IMR-90 (cell line): ENCODE results near the gene TP73. TPM values are rescaled to one million over a fixed set of nuclear protein-coding genes. Genes with fewer than 3 reads are reported as not detected.

Source experiments
- ATAC-seq: fragments of 200-7000 bp; cut with Tn5 transposase; 2 replicates; pipeline ENCODE4 v1.9.1; 2020; ENCODE audit warnings: low read depth, mild to moderate bottlenecking, moderate library complexity
- BruUV-seq: library from RNA; stranded (reverse); fragments of 400-500 nt; replicated peaks from 2 replicates; lab custom pipeline; 2021; lab: Mats Ljungman, UMichigan
- CTCF ChIA-PET: fragments of 300-600 bp; formaldehyde crosslinking; extraction: SDS; loops from one replicate; lab custom pipeline; 2021; ENCODE audit warnings: antibody characterized with exemption; lab: Yijun Ruan, JAX
- POLR2A ChIA-PET: fragments of 300-600 bp; sonication (Branson Sonifier 250); formaldehyde crosslinking; loops from one replicate; lab custom pipeline; 2022; ENCODE audit warnings: antibody characterized with exemption; ENCODE audit not compliant: unreplicated experiment; lab: Charles Lee
- DNase-seq: peaks from one replicate; pipeline ENCODE4 v3.0.0; 2013
- H2AFZ ChIP-seq: replicated peaks from 2 replicates; pipeline ENCODE3; 2013; ENCODE audit warnings: low read length, mild to moderate bottlenecking; ENCODE audit not compliant: poor library complexity
- H2AK5ac ChIP-seq: 2 replicates; pipeline ENCODE4 v1.6.1; 2013; ENCODE audit warnings: low read depth, low read length, inconsistent platforms
- H2AK9ac ChIP-seq: replicated peaks from 2 replicates; pipeline ENCODE3; 2013; ENCODE audit warnings: mild to moderate bottlenecking, low read depth, low read length, moderate library complexity; ENCODE audit not compliant: poor library complexity
- H2BK120ac ChIP-seq: 2 replicates; pipeline ENCODE4 v1.6.1; 2013; ENCODE audit warnings: low read depth, low read length, inconsistent platforms
- H2BK15ac ChIP-seq: 3 replicates; pipeline ENCODE4 v1.6.1; 2013; ENCODE audit warnings: low read depth, low read length, inconsistent platforms
- H2BK20ac ChIP-seq: 2 replicates; pipeline ENCODE4 v1.6.1; 2013; ENCODE audit warnings: low read depth, mild to moderate bottlenecking, inconsistent platforms, low read length, moderate library complexity
- H2BK5ac ChIP-seq: 2 replicates; pipeline ENCODE4 v1.6.1; 2013; ENCODE audit warnings: mild to moderate bottlenecking, low read depth, low read length, inconsistent platforms; ENCODE audit not compliant: poor library complexity, severe bottlenecking
- H3K14ac ChIP-seq: replicated peaks from 2 replicates; pipeline ENCODE4 v1.6.1; 2013; ENCODE audit warnings: low read depth, low read length, inconsistent platforms
- H3K18ac ChIP-seq: 2 replicates; pipeline ENCODE4 v1.6.1; 2013; ENCODE audit warnings: low read depth, low read length, control low read depth
- H3K23ac ChIP-seq: 2 replicates; pipeline ENCODE4 v1.6.1; 2013; ENCODE audit warnings: low read depth, low read length, inconsistent platforms
- H3K27ac ChIP-seq: 2 replicates; pipeline ENCODE4 v1.5.1; 2013; ENCODE audit warnings: mild to moderate bottlenecking, control low read depth, low read length; ENCODE audit not compliant: insufficient read depth
- H3K27me3 ChIP-seq: 2 replicates; pipeline ENCODE4 v1.6.1; 2013; ENCODE audit warnings: low read length; ENCODE audit not compliant: control insufficient read depth, insufficient read depth
- H3K36me3 ChIP-seq: 2 replicates; pipeline ENCODE4 v1.6.1; 2013; ENCODE audit warnings: low read length, mixed read lengths; ENCODE audit not compliant: control insufficient read depth, insufficient read depth
- H3K4ac ChIP-seq: 2 replicates; pipeline ENCODE4 v1.6.1; 2013; ENCODE audit warnings: low read depth, low read length, inconsistent platforms
- H3K4me1 ChIP-seq: 2 replicates; pipeline ENCODE4 v1.6.1; 2013; ENCODE audit warnings: low read length, mixed read lengths; ENCODE audit not compliant: control insufficient read depth, insufficient read depth
- H3K4me2 ChIP-seq: 2 replicates; pipeline ENCODE4 v1.6.1; 2013; ENCODE audit warnings: low read depth, mild to moderate bottlenecking, control low read depth, low read length, moderate library complexity
- H3K4me3 ChIP-seq: 2 replicates; pipeline ENCODE4 v1.5.1; 2013; ENCODE audit warnings: low read depth, mild to moderate bottlenecking, control low read depth, low read length, moderate library complexity; ENCODE audit not compliant: insufficient read depth
- H3K56ac ChIP-seq: 2 replicates; pipeline ENCODE4 v1.6.1; 2013; ENCODE audit warnings: low read length, inconsistent platforms; ENCODE audit not compliant: insufficient read depth; ENCODE audit errors: extremely low read depth
- H3K79me1 ChIP-seq, 2 experiments: 2 replicates each; pipeline ENCODE4 v1.6.1; 2013; ENCODE audit warnings: low read length in 2 of 2, inconsistent platforms in 1 of 2, low read depth in 1 of 2
- H3K9ac ChIP-seq: 2 replicates; pipeline ENCODE4 v1.6.1; 2013; ENCODE audit warnings: low read depth, low read length, control low read depth
- H3K9me1 ChIP-seq: 2 replicates; pipeline ENCODE4 v1.6.1; 2013; ENCODE audit warnings: low read length, inconsistent platforms; ENCODE audit not compliant: insufficient read depth
- H3K9me3 ChIP-seq: 2 replicates; pipeline ENCODE4 v1.6.1; 2013; ENCODE audit warnings: low read length; ENCODE audit not compliant: control insufficient read depth, insufficient read depth
- H4K20me1 ChIP-seq: 2 replicates; pipeline ENCODE4 v1.6.1; 2013; ENCODE audit warnings: low read length, inconsistent platforms; ENCODE audit not compliant: insufficient read depth
- H4K5ac ChIP-seq: 2 replicates; pipeline ENCODE4 v1.6.1; 2013; ENCODE audit warnings: mild to moderate bottlenecking, low read depth, low read length, control low read depth
- H4K8ac ChIP-seq, 2 experiments: 2 replicates each; pipeline ENCODE4 v1.6.1; 2013; ENCODE audit warnings: low read depth in 2 of 2, low read length in 2 of 2, control low read depth in 1 of 2, inconsistent platforms in 1 of 2
- H4K91ac ChIP-seq: 2 replicates; pipeline ENCODE4 v1.6.1; 2013; ENCODE audit warnings: low read depth, low read length, inconsistent platforms; ENCODE audit not compliant: insufficient read depth
- BHLHE40 ChIP-seq: fragments of 150-350 bp; IDR thresholded peaks from 2 replicates; pipeline ENCODE4 v1.6.1; 2016; ENCODE audit warnings: mild to moderate bottlenecking, low read depth, low read length
- CHD1 ChIP-seq: IDR thresholded peaks from 2 replicates; pipeline ENCODE4 v1.6.1; 2012; ENCODE audit warnings: low read depth, low read length, improper control_type of control experiment
- FOS ChIP-seq: fragments of 150-350 bp; IDR thresholded peaks from 2 replicates; pipeline ENCODE4 v1.6.1; 2016; ENCODE audit warnings: low read depth, low read length
- MAFK ChIP-seq: IDR thresholded peaks from 2 replicates; pipeline ENCODE4 v1.6.1; 2012; ENCODE audit warnings: low read depth, low read length, improper control_type of control experiment
- MXI1 ChIP-seq: IDR thresholded peaks from 2 replicates; pipeline ENCODE4 v1.6.1; 2012; ENCODE audit warnings: low read depth, mild to moderate bottlenecking, low read length, moderate library complexity, borderline replicate concordance
- NFE2L2 ChIP-seq: fragments of 150-350 bp; IDR thresholded peaks from 2 replicates; pipeline ENCODE4 v1.6.1; 2016; ENCODE audit warnings: low read depth, mild to moderate bottlenecking, low read length
- POLR2A ChIP-seq: IDR thresholded peaks from 2 replicates; pipeline ENCODE4 v1.6.1; 2012; ENCODE audit warnings: mild to moderate bottlenecking, low read depth, low read length
- RAD21 ChIP-seq: IDR thresholded peaks from 2 replicates; pipeline ENCODE4 v1.6.1; 2012; ENCODE audit warnings: low read length, improper control_type of control experiment
- RCOR1 ChIP-seq: IDR thresholded peaks from 2 replicates; pipeline ENCODE4 v1.6.1; 2012; ENCODE audit warnings: mild to moderate bottlenecking, low read length, improper control_type of control experiment; ENCODE audit not compliant: insufficient replicate concordance
- RFX5 ChIP-seq: IDR thresholded peaks from 2 replicates; pipeline ENCODE4 v1.8.0; 2012; ENCODE audit warnings: low read depth, mild to moderate bottlenecking, low read length, moderate library complexity
- SMC3 ChIP-seq: fragments of 150-350 bp; IDR thresholded peaks from 2 replicates; pipeline ENCODE4 v1.6.1; 2016; ENCODE audit warnings: low read depth, mild to moderate bottlenecking, antibody characterized with exemption, low read length, moderate library complexity
- WGBS, 2 experiments: methylation state at CpG; one replicate each; pipeline versions ENCODE4 v1.1.5 to v1.1.7; 2013; ENCODE audit warnings: missing lambda C conversion rate in 2 of 2; ENCODE audit not compliant: insufficient read length in 1 of 2; ENCODE audit errors: extremely low coverage in 2 of 2; 5-methylcytosine and 5-hydroxymethylcytosine counted together
- dilution Hi-C: fragments of 300-500 bp; cut with HindIII; formaldehyde crosslinking; loops from one replicate; pipeline ENCODE4 v1.14.3; 2018; ENCODE audit warnings: low sequenced_read_pairs; ENCODE audit not compliant: unreplicated experiment
- in situ Hi-C: fragments of 300-500 bp; cut with MboI; formaldehyde crosslinking; loops from 3 replicates; pipeline ENCODE4 v1.14.3; 2019; ENCODE audit warnings: low sequenced_read_pairs, inconsistent platforms, mixed read lengths
- intact Hi-C: fragments of 100-400 bp; cut with micrococcal nuclease; formaldehyde crosslinking; loops from 2 replicates; pipeline ENCODE4 v1.10.0; 2022
- polyA plus RNA-seq, 3 experiments: library from polyadenylated mRNA; depleted of rRNA; stranded (reverse); fragments of >200 nt; gene quantifications; 2 replicates each; pipeline ENCODE4 v1.2.3, GENCODE V29; 2012; ENCODE audit warnings: low replicate concordance in 1 of 3
- total RNA-seq: library from RNA; depleted of rRNA; stranded (reverse); fragments of >200 nt; gene quantifications from 2 replicates; pipeline ENCODE4 v1.2.3, GENCODE V29; 2012
- TF ChIP-seq, protein P1 (sequence below): fragments of 150-350 bp; IDR thresholded peaks from 2 replicates; pipeline ENCODE4 v1.6.1; 2016; ENCODE audit warnings: low read depth, mild to moderate bottlenecking, low read length, moderate library complexity, borderline replicate concordance
- TF ChIP-seq, protein P2 (sequence below): conservative IDR thresholded peaks from 2 replicates; pipeline ENCODE4 v1.5.1; 2012; ENCODE audit warnings: mild to moderate bottlenecking, low read depth, low read length, improper control_type of control experiment
- TF ChIP-seq, protein P3 (sequence below): fragments of 150-350 bp; IDR thresholded peaks from 2 replicates; pipeline ENCODE4 v1.6.1; 2017; ENCODE audit warnings: mild to moderate bottlenecking, antibody characterized with exemption, low read length, low read depth

The TP73 gene
- total and polyA plus RNA-seq, 2 of the 4 experiments (the other 2 are of a cell fraction): not detected

DNA sequence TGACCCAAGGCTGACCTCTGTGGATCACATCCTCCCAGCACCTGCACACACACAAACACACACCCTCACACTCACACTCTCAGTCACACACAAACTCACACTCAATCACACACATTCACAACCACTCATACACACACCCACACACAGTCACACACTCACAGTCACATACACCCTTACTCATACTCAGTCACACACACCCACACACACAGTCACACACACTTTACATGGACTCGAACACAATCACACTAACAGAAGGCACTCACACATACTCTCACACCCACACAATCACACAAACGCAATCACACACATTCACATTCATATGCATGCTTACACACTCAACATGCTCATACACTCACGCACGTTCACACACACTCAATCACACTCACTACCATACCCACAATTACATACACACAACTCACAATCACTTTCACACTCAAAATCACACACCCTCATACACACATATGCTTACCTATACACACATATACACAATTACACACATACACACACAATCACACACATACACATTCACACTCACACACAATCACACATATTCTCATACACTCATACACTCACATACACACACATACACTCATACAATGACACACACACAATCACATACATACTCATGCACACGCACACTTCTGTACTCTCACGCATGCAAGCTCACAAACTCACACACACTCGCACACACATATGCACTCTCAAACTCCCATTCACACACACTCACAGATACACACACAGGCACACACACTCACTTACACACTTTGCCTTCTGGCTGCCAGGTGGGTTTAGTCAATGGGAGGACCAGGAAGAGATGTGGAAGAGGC lies 47.1 kb upstream of the TP73 start:
- H3K9ac ChIP-seq: no peak overlapping the region
- H3K4me3 ChIP-seq: no peak overlapping the region
- H3K18ac ChIP-seq: no peak overlapping the region
- no peak for TF ChIP-seq RCOR1
- TF ChIP-seq, protein P1, sequence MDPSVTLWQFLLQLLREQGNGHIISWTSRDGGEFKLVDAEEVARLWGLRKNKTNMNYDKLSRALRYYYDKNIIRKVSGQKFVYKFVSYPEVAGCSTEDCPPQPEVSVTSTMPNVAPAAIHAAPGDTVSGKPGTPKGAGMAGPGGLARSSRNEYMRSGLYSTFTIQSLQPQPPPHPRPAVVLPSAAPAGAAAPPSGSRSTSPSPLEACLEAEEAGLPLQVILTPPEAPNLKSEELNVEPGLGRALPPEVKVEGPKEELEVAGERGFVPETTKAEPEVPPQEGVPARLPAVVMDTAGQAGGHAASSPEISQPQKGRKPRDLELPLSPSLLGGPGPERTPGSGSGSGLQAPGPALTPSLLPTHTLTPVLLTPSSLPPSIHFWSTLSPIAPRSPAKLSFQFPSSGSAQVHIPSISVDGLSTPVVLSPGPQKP: no peak
- TF ChIP-seq POLR2A: no peak
- no peak for TF ChIP-seq MXI1
- TF ChIP-seq CHD1: no peak
- no peak for TF ChIP-seq NFE2L2
- no peak for TF ChIP-seq RAD21
- TF ChIP-seq MAFK: no peak
- TF ChIP-seq, protein P2, sequence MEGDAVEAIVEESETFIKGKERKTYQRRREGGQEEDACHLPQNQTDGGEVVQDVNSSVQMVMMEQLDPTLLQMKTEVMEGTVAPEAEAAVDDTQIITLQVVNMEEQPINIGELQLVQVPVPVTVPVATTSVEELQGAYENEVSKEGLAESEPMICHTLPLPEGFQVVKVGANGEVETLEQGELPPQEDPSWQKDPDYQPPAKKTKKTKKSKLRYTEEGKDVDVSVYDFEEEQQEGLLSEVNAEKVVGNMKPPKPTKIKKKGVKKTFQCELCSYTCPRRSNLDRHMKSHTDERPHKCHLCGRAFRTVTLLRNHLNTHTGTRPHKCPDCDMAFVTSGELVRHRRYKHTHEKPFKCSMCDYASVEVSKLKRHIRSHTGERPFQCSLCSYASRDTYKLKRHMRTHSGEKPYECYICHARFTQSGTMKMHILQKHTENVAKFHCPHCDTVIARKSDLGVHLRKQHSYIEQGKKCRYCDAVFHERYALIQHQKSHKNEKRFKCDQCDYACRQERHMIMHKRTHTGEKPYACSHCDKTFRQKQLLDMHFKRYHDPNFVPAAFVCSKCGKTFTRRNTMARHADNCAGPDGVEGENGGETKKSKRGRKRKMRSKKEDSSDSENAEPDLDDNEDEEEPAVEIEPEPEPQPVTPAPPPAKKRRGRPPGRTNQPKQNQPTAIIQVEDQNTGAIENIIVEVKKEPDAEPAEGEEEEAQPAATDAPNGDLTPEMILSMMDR: no peak
- no peak for TF ChIP-seq RFX5
- no peak for TF ChIP-seq SMC3
- no peak for TF ChIP-seq FOS
- no peak for TF ChIP-seq BHLHE40
- TF ChIP-seq, protein P3, sequence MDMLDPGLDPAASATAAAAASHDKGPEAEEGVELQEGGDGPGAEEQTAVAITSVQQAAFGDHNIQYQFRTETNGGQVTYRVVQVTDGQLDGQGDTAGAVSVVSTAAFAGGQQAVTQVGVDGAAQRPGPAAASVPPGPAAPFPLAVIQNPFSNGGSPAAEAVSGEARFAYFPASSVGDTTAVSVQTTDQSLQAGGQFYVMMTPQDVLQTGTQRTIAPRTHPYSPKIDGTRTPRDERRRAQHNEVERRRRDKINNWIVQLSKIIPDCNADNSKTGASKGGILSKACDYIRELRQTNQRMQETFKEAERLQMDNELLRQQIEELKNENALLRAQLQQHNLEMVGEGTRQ: no peak
- DNase-seq (no peak), ATAC-seq (no peak)
- no peak overlapping the region for H4K91ac ChIP-seq
- H3K4me1 ChIP-seq: no peaks in the 10 kb centered on the region
- no peak overlapping the region for H3K23ac ChIP-seq
- H4K20me1 ChIP-seq: no peaks in the 10 kb centered on the region
- H2BK120ac ChIP-seq: no peak overlapping the region
- dilution Hi-C loops (no loop called here), intact Hi-C loops (no loop called here), in situ Hi-C loops (no loop called here)
- H2BK5ac ChIP-seq: peak overlapping the region; percentile 16
- BruUV-seq: no TSS peak
- H2BK15ac ChIP-seq: no peak overlapping the region
- CTCF ChIA-PET: no interaction called here
- H3K4me2 ChIP-seq: no peak overlapping the region
- WGBS, 2 experiments: 86 to 100% methylated on average over 1 to 7 of the region's 7 CpGs
- peaks cover 18% of the 10 kb centered on the region; the same call in 1 of the 2 replicates for H3K27me3 ChIP-seq
- no peak overlapping the region for H3K4ac ChIP-seq
- H4K5ac ChIP-seq: no peak overlapping the region
- H2BK20ac ChIP-seq: no peak overlapping the region
- H2AK5ac ChIP-seq: no peak overlapping the region
- no peaks in the 10 kb centered on the region for H3K9me3 ChIP-seq
- H2AFZ ChIP-seq: no peak overlapping the region
- no peaks in the 10 kb centered on the region for H3K36me3 ChIP-seq
- H3K27ac ChIP-seq: no peak overlapping the region
- H3K79me1 ChIP-seq: no peaks in the 10 kb centered on the region
- no peaks in the 10 kb centered on the region; the same call in 1 of the 2 replicates for H3K9me1 ChIP-seq
- no peak overlapping the region for H2AK9ac ChIP-seq
- POLR2A ChIA-PET: no interaction called here
- no peak overlapping the region for H3K56ac ChIP-seq
- H3K14ac ChIP-seq: no peak overlapping the region
- no peak overlapping the region for H4K8ac ChIP-seq
